Endothelial cell of umbilical vein (primary cell): ENCODE measurements around the gene USP48. TPM values are rescaled to one million over a fixed set of nuclear protein-coding genes. Genes with fewer than 3 reads are reported as not detected.
A peak's percentile ranks its signal among the peaks of the same experiment; 100 is the strongest.

Source experiments
- BruUV-seq: library from RNA; stranded (reverse); fragments of 400-500 nt; replicated peaks from 2 replicates; lab custom pipeline; 2021; lab: Mats Ljungman, UMichigan
- CTCF ChIA-PET: fragments of 300-600, 350-600 bp; sonication (Branson Sonifier 250); formaldehyde crosslinking; loops from one replicate; lab custom pipeline; 2021; ENCODE audit warnings: antibody characterized with exemption, inconsistent platforms; lab: Charles Lee
- POLR2A ChIA-PET: fragments of 300-600, 350-600 bp; sonication (Branson Sonifier 250); formaldehyde crosslinking; loops from one replicate; lab custom pipeline; 2021; ENCODE audit warnings: antibody characterized with exemption, inconsistent platforms; lab: Charles Lee
- DNase-seq: peaks from one replicate; pipeline ENCODE4 v3.0.0-alpha.2; 2011; ENCODE audit warnings: low read depth, low spot score
- FAIRE-seq: peaks from 2 replicates; lab custom pipeline; 2011; peaks lifted over from hg19 to GRCh38; lab: Jason Lieb, UNC
- H2AFZ ChIP-seq: 2 replicates; pipeline ENCODE4 v1.6.0; 2012; ENCODE audit warnings: low read depth, low read length, control low read depth, inconsistent platforms
- H3K27ac ChIP-seq: 2 replicates; pipeline ENCODE4 v1.5.1; 2011; ENCODE audit warnings: low read depth, mild to moderate bottlenecking, control low read depth, low read length, moderate library complexity; ENCODE audit not compliant: insufficient read depth
- H3K27me3 ChIP-seq, 2 experiments: 2 replicates each; pipeline versions ENCODE4 v1.6.0 to v1.6.1; 2011; ENCODE audit warnings: low read length in 2 of 2, mixed read lengths in 1 of 2; ENCODE audit not compliant: control insufficient read depth in 2 of 2, insufficient read depth in 2 of 2
- H3K36me3 ChIP-seq, 2 experiments: 2 replicates in 1 of 2; 3 replicates in 1 of 2; pipeline ENCODE4 v1.5.1; 2011; ENCODE audit warnings: low read length in 2 of 2, mild to moderate bottlenecking in 1 of 2, moderate library complexity in 1 of 2; ENCODE audit not compliant: control insufficient read depth in 2 of 2, insufficient read depth in 2 of 2; ENCODE audit errors: extremely low read depth in 1 of 2
- H3K4me1 ChIP-seq: 3 replicates; pipeline ENCODE4 v1.5.1; 2011; ENCODE audit warnings: mild to moderate bottlenecking, low read length; ENCODE audit not compliant: control insufficient read depth, insufficient read depth; ENCODE audit errors: extremely low read depth
- H3K4me2 ChIP-seq: 2 replicates; pipeline ENCODE4 v1.6.1; 2011; ENCODE audit warnings: low read length, control low read depth, mixed read lengths; ENCODE audit not compliant: insufficient read depth
- H3K4me3 ChIP-seq, 3 experiments: fragments of 200-600 bp in 1 of 3; sonication (generic), shearing (Covaris generic) in 1 of 3; replicated peaks in 1 of 3; 2 replicates each; pipeline ENCODE4 v1.5.1; 2011 to 2016; ENCODE audit warnings: control low read depth in 3 of 3, low read length in 3 of 3, mild to moderate bottlenecking in 2 of 3, inconsistent platforms in 1 of 3, low read depth in 1 of 3, moderate library complexity in 1 of 3; ENCODE audit not compliant: insufficient read depth in 1 of 3
- H3K79me2 ChIP-seq: 2 replicates; pipeline ENCODE4 v1.6.0; 2012; ENCODE audit warnings: low read length, inconsistent platforms; ENCODE audit not compliant: control insufficient read depth, insufficient read depth
- H3K9ac ChIP-seq: replicated peaks from 2 replicates; pipeline ENCODE3; 2011; ENCODE audit warnings: low read length, control low read depth; ENCODE audit not compliant: insufficient read depth; ENCODE audit errors: extremely low read depth
- H3K9me1 ChIP-seq: replicated peaks from 3 replicates; pipeline ENCODE4 v1.6.0; 2011; ENCODE audit warnings: mild to moderate bottlenecking, low read length; ENCODE audit not compliant: control insufficient read depth, insufficient read depth; ENCODE audit errors: extremely low read depth
- H3K9me3 ChIP-seq: replicated peaks from 2 replicates; pipeline ENCODE4 v1.5.1; 2012; ENCODE audit warnings: low read length, inconsistent platforms; ENCODE audit not compliant: control insufficient read depth, insufficient read depth
- H4K20me1 ChIP-seq: replicated peaks from 2 replicates; pipeline ENCODE3; 2011; ENCODE audit warnings: mild to moderate bottlenecking, low read length; ENCODE audit not compliant: control insufficient read depth, insufficient read depth; ENCODE audit errors: extremely low read depth
- EZH2 ChIP-seq: IDR thresholded peaks from 2 replicates; pipeline ENCODE4 v1.6.1; 2012; ENCODE audit warnings: borderline replicate concordance, low read depth, mild to moderate bottlenecking, moderate library complexity, low read length, inconsistent platforms; ENCODE audit not compliant: severe bottlenecking
- FOS ChIP-seq: IDR thresholded peaks from 2 replicates; pipeline ENCODE4 v1.6.1; 2011; ENCODE audit warnings: mild to moderate bottlenecking, low read length, moderate library complexity, borderline replicate concordance; ENCODE audit not compliant: insufficient read depth
- GATA2 ChIP-seq: IDR thresholded peaks from 2 replicates; pipeline ENCODE4 v1.7.0; 2011; ENCODE audit warnings: low read depth, mild to moderate bottlenecking, moderate library complexity, mixed read lengths, low read length; ENCODE audit not compliant: insufficient read length, insufficient read depth
- MYC ChIP-seq: IDR thresholded peaks from one replicate; pipeline ENCODE4 v1.6.1; 2011; ENCODE audit warnings: mild to moderate bottlenecking, low read depth, low read length
- POLR2A ChIP-seq: IDR thresholded peaks from 2 replicates; pipeline ENCODE4 v1.6.1; 2012; ENCODE audit warnings: low read depth, mild to moderate bottlenecking, control low read depth, low read length
- dilution Hi-C: fragments of 300-500 bp; cut with MboI; formaldehyde crosslinking; loops from one replicate; pipeline ENCODE4 v1.15.0; 2019; ENCODE audit warnings: low sequenced_read_pairs; ENCODE audit not compliant: extremely low pct_ligation_motif_present
- intact Hi-C: fragments of 100-400 bp; cut with micrococcal nuclease; formaldehyde crosslinking; loops from one replicate; pipeline ENCODE4 v1.10.0; 2022
- polyA plus RNA-seq, 4 experiments: library from polyadenylated mRNA; depleted of rRNA in 3 of 4; stranded (reverse) in 3 of 4; unstranded in 1 of 4; fragments of >200 nt; gene quantifications; 2 replicates each; pipeline versions ENCODE4 v1.2.1 to v1.2.3, GENCODE V29; 2011 to 2012; ENCODE audit warnings: missing spikeins in 1 of 4
- total RNA-seq: library from RNA; stranded (reverse); gene quantifications from 2 replicates; pipeline ENCODE4 v1.2.3, GENCODE V29; 2021
- TF ChIP-seq, protein P1 (sequence below), 2 donors: IDR thresholded peaks; 1 replicate in 1 of 2; 2 replicates in 1 of 2; pipeline ENCODE4 v1.5.1; 2011; ENCODE audit warnings: low read length in 2 of 2, mild to moderate bottlenecking in 2 of 2, moderate library complexity in 2 of 2, control low read depth in 1 of 2, inconsistent platforms in 1 of 2, low read depth in 1 of 2; ENCODE audit not compliant: insufficient read depth in 1 of 2; ENCODE audit errors: extremely low read depth in 1 of 2
- TF ChIP-seq, protein P2 (sequence below): IDR thresholded peaks from 2 replicates; pipeline ENCODE4 v1.6.1; 2011; ENCODE audit not compliant: insufficient read depth, insufficient read length

USP48 gene
- total and polyA plus RNA-seq, 2 donors (not counting 3 experiments of a cell fraction or from before 2014, with no cell fraction given), result 27.2 to 149 TPM

DNA sequence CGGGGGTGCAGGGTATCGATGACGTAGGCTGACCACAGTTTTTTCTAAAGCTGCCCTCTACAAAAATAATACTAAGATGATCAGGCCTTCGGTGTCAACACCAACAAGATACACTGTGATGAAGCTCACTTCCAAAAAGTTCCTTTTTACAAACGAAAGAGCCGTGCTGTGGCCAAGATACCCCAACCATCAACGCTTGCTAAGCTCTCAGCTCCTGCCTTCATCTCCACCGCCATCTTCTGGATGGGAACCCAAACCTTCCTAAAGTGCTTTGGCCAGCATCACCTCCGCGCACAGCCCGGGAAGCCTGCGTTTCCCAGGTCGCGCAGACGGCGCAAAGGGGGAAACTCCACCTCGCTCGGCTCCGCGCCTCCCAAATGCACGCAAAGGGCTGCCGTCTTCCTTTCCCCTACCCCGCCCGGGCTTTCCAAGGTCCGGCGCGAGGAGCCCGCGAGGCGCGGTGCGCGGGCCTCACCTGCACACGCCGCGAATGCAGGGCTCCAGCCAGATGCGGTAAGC is 541 bp downstream of the USP48 start:
- dilution Hi-C loops (no loop called here), intact Hi-C loops (loop anchor here (1.0 to 5.0 kb wide), 4 partner anchors 32 to 155 kb away; partner anchors contain the start of gene HSPG2)
- no peaks in the 10 kb centered on the region for H3K9me1 ChIP-seq
- H3K9me3 ChIP-seq, result no peaks in the 10 kb centered on the region
- peaks cover 45% of the 10 kb centered on the region for H3K79me2 ChIP-seq
- H3K4me1 ChIP-seq, result peaks cover 6% of the 10 kb centered on the region
- ChIA-PET CTCF (interaction anchor here (0.8 to 2.8 kb wide), 21 partner anchors 9 to 101 kb away, joined by 3 to 28 read pairs (median 6); no protein-coding TSS in a partner anchor), POLR2A (interaction anchor here (2.6 kb wide), 1 partner anchor 17 kb away, joined by 20 read pairs; no protein-coding TSS in a partner anchor)
- BruUV-seq, result no TSS peak
- H3K4me2 ChIP-seq, result peak overlapping the region; percentile 78
- TF ChIP-seq MYC, result no peak
- no peak for TF ChIP-seq GATA2
- TF ChIP-seq FOS, result no peak
- TF ChIP-seq EZH2, result no peak
- TF ChIP-seq, protein P1, sequence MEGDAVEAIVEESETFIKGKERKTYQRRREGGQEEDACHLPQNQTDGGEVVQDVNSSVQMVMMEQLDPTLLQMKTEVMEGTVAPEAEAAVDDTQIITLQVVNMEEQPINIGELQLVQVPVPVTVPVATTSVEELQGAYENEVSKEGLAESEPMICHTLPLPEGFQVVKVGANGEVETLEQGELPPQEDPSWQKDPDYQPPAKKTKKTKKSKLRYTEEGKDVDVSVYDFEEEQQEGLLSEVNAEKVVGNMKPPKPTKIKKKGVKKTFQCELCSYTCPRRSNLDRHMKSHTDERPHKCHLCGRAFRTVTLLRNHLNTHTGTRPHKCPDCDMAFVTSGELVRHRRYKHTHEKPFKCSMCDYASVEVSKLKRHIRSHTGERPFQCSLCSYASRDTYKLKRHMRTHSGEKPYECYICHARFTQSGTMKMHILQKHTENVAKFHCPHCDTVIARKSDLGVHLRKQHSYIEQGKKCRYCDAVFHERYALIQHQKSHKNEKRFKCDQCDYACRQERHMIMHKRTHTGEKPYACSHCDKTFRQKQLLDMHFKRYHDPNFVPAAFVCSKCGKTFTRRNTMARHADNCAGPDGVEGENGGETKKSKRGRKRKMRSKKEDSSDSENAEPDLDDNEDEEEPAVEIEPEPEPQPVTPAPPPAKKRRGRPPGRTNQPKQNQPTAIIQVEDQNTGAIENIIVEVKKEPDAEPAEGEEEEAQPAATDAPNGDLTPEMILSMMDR (IDR thresholded peaks at IDR 0.05; ENCODE audit: extremely low read depth in 1 of 2, insufficient read depth in 1 of 2, low read depth in 1 of 2, low read length in 2 of 2), result peak; percentile 23 to 47
- TF ChIP-seq, protein P2, sequence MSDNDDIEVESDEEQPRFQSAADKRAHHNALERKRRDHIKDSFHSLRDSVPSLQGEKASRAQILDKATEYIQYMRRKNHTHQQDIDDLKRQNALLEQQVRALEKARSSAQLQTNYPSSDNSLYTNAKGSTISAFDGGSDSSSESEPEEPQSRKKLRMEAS, result no peak
- no peak for TF ChIP-seq POLR2A
- H2AFZ ChIP-seq, result peak overlapping the region; percentile 23
- peak overlapping the region; percentile 99 for H3K27ac ChIP-seq
- H3K9ac ChIP-seq, result peak overlapping the region; percentile 99
- DNase-seq, result peak; percentile 82
- H3K27me3 ChIP-seq, result no peaks in the 10 kb centered on the region
- H4K20me1 ChIP-seq, result no peaks in the 10 kb centered on the region
- H3K4me3 ChIP-seq, result peak overlapping the region; percentile 86 to 98 (median 97)
- FAIRE-seq, result no peak
- H3K36me3 ChIP-seq, result no peaks in the 10 kb centered on the region
